ENCODE results near the gene ZNF205.

The ZNF205 gene

DNA sequence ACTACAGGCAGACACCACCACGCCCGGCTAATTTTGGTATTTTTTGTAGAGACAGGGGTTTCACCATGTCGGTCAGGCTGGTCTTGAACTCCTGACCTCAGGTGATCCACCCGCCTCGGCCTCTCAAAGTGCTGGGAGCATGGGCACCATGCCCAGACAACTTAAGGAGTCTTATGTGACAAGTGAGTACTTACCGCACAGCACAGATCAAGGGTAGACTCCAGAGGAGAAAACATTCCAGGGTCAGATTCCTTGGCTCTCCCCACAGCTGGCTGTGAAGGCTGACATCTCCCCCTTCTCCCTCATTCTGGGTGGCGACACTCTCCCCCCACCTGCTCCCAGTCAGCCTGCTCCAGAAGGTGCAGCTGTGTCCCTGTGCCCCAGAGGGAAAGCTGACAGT is 23.9 kb upstream of the ZNF205 start:
- TF ChIP-seq, protein P1, sequence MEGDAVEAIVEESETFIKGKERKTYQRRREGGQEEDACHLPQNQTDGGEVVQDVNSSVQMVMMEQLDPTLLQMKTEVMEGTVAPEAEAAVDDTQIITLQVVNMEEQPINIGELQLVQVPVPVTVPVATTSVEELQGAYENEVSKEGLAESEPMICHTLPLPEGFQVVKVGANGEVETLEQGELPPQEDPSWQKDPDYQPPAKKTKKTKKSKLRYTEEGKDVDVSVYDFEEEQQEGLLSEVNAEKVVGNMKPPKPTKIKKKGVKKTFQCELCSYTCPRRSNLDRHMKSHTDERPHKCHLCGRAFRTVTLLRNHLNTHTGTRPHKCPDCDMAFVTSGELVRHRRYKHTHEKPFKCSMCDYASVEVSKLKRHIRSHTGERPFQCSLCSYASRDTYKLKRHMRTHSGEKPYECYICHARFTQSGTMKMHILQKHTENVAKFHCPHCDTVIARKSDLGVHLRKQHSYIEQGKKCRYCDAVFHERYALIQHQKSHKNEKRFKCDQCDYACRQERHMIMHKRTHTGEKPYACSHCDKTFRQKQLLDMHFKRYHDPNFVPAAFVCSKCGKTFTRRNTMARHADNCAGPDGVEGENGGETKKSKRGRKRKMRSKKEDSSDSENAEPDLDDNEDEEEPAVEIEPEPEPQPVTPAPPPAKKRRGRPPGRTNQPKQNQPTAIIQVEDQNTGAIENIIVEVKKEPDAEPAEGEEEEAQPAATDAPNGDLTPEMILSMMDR (conservative IDR thresholded peaks at IDR 0.05) = no peak
- H3K27ac ChIP-seq = no peak overlapping the region

DNA sequence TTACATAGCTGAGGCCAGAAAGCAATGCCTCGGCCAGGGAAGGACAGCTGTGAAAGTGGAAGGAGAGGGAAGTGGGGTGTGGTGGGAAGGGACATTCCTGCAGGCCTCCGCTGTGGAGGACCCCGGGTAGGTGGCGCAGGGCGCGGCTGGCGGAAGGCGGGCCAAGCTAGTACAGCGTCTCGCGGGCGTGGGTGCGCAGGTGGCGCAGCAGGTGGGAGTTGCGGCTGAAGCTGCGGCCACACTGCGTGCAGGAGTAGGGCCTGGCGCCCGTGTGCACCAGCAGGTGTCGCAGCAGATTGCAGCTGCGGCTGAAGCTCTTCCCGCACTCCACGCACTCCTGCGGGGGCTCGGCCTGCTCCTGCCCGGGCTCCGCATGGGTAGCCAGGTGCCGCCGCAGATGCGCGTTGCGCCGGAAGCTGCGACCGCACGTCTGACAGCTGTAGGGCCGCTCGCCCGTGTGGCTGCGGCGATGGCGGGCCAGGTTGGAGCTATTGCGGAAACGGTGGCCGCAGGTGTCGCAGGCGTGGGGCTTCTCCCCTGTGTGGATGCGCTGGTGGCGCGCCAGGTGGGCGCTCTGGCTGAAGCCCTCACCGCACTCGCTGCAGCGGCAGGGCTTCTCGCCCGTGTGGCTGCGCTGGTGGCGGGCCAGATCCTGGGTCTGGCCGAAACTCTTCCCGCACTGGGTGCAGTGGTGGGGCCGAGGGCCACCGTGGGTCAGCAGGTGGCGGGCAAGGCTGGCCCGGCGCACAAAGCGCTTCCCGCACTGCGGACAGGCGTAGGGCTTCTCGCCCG is 23.3 kb upstream of the ZNF205 start:
- TF ChIP-seq, protein P1 (conservative IDR thresholded peaks at IDR 0.05) = no peak
- no peak overlapping the region for H3K27ac ChIP-seq

DNA sequence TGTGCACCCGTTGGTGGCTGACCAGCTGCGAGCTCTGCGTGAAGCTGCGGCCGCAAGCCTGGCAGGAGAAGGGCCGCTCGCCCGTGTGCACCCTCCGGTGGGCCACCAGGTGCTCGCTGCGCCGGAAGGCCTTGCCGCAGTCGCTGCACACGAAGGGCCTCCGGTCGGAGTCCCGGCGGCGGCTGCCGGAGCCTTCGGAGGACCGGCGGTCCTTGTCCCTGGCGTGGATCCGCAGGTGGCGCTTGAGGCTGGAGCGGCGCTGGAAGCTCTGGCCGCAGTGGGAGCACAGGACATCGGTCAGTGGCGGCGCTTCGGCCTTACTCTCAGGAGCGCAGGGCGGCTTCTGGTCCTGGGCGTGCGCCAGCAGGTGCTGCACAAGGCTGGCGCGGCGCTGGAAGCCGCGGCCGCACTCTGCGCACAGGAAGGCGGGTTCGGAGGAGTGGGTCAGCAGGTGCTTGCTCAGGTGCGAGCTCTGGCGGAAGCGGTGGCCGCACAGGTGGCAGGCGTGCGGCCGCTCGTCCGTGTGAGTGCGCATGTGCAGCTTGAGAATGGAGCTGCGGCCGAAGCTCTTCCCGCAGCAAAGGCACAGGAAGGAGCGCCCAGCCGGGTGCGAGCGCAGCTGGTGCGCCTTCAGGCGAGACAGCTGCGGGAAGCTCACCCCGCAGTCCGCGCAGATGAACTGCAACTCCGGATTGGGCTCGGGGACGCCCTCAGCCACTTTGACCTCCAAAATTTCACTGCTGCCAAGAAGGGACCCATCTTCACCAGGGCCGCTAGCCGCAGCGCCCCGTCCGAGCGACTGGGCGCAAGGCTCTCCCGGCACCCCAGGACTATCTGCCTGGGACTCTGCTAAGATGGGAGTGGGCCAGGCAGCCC is 22.4 kb upstream of the ZNF205 start:
- TF ChIP-seq, protein P1 (conservative IDR thresholded peaks at IDR 0.05) = no peak
- H3K27ac ChIP-seq = no peak overlapping the region

DNA sequence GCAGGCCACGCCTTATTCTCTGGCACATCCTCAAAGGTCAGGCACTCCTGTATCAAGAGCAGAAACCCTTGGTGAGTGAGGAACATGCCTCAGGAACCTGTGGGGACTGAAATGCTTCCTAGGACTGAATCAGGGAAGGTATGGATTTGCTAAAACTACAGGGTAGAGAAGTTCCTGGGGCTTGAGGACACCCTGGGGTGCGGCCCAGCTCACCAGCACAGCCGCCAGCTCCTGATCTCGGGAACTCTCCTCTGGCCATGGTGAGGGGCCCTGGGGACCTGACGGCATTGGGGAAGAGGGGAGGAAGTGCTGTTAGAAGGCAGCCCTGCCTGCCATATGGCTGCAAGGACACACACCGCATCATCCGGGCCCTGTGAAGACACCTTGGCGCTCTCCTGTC is 20.8 kb upstream of the ZNF205 start:
- TF ChIP-seq, protein P1 (conservative IDR thresholded peaks at IDR 0.05) = no peak
- no peak overlapping the region for H3K27ac ChIP-seq

DNA sequence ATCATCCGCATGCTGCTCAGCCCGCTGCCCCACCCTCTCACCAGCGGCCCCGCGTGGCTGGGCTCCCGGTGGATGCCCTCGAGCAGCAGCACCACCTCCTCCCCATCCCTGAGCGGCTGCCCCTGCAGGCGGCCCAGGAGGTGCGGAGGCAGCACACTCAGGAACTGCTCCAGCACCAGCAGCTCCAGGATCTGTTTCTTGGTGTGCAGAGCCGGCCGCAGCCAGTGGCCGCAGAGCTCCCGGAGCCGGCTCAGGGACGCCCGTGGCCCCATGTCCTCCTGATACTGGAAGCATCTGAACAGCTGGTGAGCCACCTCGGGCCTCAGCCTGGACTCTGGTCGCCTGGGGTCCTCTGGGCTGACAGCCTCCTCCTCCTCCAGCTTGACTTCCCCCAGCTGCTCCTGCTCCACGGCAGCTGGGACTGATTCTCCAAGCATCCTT is 19.9 kb upstream of the ZNF205 start:
- no peak overlapping the region for H3K27ac ChIP-seq
- TF ChIP-seq, protein P1 (conservative IDR thresholded peaks at IDR 0.05) = no peak

DNA sequence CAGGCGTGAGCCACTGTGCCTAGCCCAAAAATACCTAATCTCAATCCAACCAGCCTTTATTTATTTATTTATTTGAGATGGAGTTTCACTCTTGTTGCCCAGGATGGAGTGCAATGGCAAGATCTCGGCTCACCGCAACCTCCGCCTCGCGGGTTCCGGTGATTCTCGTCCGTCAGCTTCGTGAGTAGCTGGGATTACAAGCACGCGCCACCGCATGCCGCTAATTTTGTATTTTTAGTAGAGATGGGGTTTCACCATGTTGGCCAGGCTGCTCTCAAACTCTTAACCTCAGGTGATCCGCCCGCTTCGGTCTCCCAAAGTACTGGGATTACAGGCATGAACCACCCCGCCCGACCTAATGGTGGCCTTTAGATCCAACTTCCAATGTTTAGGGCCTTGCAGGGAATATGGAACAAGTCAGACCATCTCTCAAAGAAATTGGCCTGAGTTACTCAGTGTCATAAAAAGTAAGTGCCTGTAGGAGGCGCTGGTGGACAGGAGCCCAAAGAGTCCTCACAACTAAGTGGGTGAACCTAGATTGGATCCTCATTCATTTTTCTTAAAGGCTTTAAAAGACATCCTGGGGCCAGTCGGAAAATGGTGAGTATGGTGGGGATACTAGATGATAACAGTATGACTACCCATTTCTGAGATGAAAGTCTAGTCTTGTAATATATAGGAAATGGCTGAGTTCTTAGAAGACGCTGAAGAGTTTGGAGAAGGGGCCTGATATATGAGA is 17.9 kb upstream of the ZNF205 start:
- TF ChIP-seq, protein P1 (conservative IDR thresholded peaks at IDR 0.05) = no peak
- no peak overlapping the region for H3K27ac ChIP-seq

DNA sequence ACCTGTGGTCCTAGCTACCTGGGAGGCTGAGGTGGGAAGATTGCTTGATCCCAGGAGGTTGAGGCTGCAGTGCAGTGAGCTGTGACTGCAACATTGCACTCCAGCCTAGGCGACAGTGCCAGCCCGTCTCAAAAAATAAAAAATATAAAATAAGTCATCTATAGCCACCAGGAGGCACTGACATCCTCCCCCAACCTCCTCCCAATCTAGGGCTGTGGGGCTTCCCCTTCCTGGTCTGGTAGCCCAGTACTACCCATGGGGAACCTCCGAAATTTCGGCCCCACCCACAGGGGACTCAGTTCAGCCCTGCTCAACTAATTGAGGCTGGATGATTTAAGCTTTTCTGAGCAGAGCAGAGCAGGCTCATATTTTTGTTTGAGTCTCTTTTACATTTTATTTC is 16.5 kb upstream of the ZNF205 start:
- H3K27ac ChIP-seq = no peak overlapping the region
- TF ChIP-seq, protein P1 (conservative IDR thresholded peaks at IDR 0.05) = no peak; the same call in 1 of the 2 replicates
